IMR-90 (cell line): Measurements from ENCODE around the gene CNGB1. TPM values are rescaled to one million over a fixed set of nuclear protein-coding genes. Genes with fewer than 3 reads are reported as not detected.
"Not testable (repeated sequence)": the region's sequence is repeated elsewhere in the genome, so short reads cannot be mapped to it uniquely, and the experiment has no call there.

Experiments
- ATAC-seq: fragments of 200-7000 bp; cut with Tn5 transposase; 2 replicates; pipeline ENCODE4 v1.9.1; 2020; ENCODE audit warnings: low read depth, mild to moderate bottlenecking, moderate library complexity
- BruUV-seq: library from RNA; stranded (reverse); fragments of 400-500 nt; replicated peaks from 2 replicates; lab custom pipeline; 2021; lab: Mats Ljungman, UMichigan
- CTCF ChIA-PET: fragments of 300-600 bp; formaldehyde crosslinking; extraction: SDS; loops from one replicate; lab custom pipeline; 2021; ENCODE audit warnings: antibody characterized with exemption; lab: Yijun Ruan, JAX
- POLR2A ChIA-PET: fragments of 300-600 bp; sonication (Branson Sonifier 250); formaldehyde crosslinking; loops from one replicate; lab custom pipeline; 2022; ENCODE audit warnings: antibody characterized with exemption; ENCODE audit not compliant: unreplicated experiment; lab: Charles Lee
- DNase-seq: peaks from one replicate; pipeline ENCODE4 v3.0.0; 2013
- H2AFZ ChIP-seq: replicated peaks from 2 replicates; pipeline ENCODE3; 2013; ENCODE audit warnings: low read length, mild to moderate bottlenecking; ENCODE audit not compliant: poor library complexity
- H2AK5ac ChIP-seq: 2 replicates; pipeline ENCODE4 v1.6.1; 2013; ENCODE audit warnings: low read depth, low read length, inconsistent platforms
- H2AK9ac ChIP-seq: replicated peaks from 2 replicates; pipeline ENCODE3; 2013; ENCODE audit warnings: mild to moderate bottlenecking, low read depth, low read length, moderate library complexity; ENCODE audit not compliant: poor library complexity
- H2BK120ac ChIP-seq: 2 replicates; pipeline ENCODE4 v1.6.1; 2013; ENCODE audit warnings: low read depth, low read length, inconsistent platforms
- H2BK15ac ChIP-seq: 3 replicates; pipeline ENCODE4 v1.6.1; 2013; ENCODE audit warnings: low read depth, low read length, inconsistent platforms
- H2BK20ac ChIP-seq: 2 replicates; pipeline ENCODE4 v1.6.1; 2013; ENCODE audit warnings: low read depth, mild to moderate bottlenecking, inconsistent platforms, low read length, moderate library complexity
- H2BK5ac ChIP-seq: 2 replicates; pipeline ENCODE4 v1.6.1; 2013; ENCODE audit warnings: mild to moderate bottlenecking, low read depth, low read length, inconsistent platforms; ENCODE audit not compliant: poor library complexity, severe bottlenecking
- H3K14ac ChIP-seq: replicated peaks from 2 replicates; pipeline ENCODE4 v1.6.1; 2013; ENCODE audit warnings: low read depth, low read length, inconsistent platforms
- H3K18ac ChIP-seq: 2 replicates; pipeline ENCODE4 v1.6.1; 2013; ENCODE audit warnings: low read depth, low read length, control low read depth
- H3K23ac ChIP-seq: 2 replicates; pipeline ENCODE4 v1.6.1; 2013; ENCODE audit warnings: low read depth, low read length, inconsistent platforms
- H3K27ac ChIP-seq: 2 replicates; pipeline ENCODE4 v1.5.1; 2013; ENCODE audit warnings: mild to moderate bottlenecking, control low read depth, low read length; ENCODE audit not compliant: insufficient read depth
- H3K27me3 ChIP-seq: 2 replicates; pipeline ENCODE4 v1.6.1; 2013; ENCODE audit warnings: low read length; ENCODE audit not compliant: control insufficient read depth, insufficient read depth
- H3K36me3 ChIP-seq: 2 replicates; pipeline ENCODE4 v1.6.1; 2013; ENCODE audit warnings: low read length, mixed read lengths; ENCODE audit not compliant: control insufficient read depth, insufficient read depth
- H3K4ac ChIP-seq: 2 replicates; pipeline ENCODE4 v1.6.1; 2013; ENCODE audit warnings: low read depth, low read length, inconsistent platforms
- H3K4me1 ChIP-seq: 2 replicates; pipeline ENCODE4 v1.6.1; 2013; ENCODE audit warnings: low read length, mixed read lengths; ENCODE audit not compliant: control insufficient read depth, insufficient read depth
- H3K4me2 ChIP-seq: 2 replicates; pipeline ENCODE4 v1.6.1; 2013; ENCODE audit warnings: low read depth, mild to moderate bottlenecking, control low read depth, low read length, moderate library complexity
- H3K4me3 ChIP-seq: 2 replicates; pipeline ENCODE4 v1.5.1; 2013; ENCODE audit warnings: low read depth, mild to moderate bottlenecking, control low read depth, low read length, moderate library complexity; ENCODE audit not compliant: insufficient read depth
- H3K56ac ChIP-seq: 2 replicates; pipeline ENCODE4 v1.6.1; 2013; ENCODE audit warnings: low read length, inconsistent platforms; ENCODE audit not compliant: insufficient read depth; ENCODE audit errors: extremely low read depth
- H3K79me1 ChIP-seq, 2 experiments: 2 replicates each; pipeline ENCODE4 v1.6.1; 2013; ENCODE audit warnings: low read length in 2 of 2, inconsistent platforms in 1 of 2, low read depth in 1 of 2
- H3K9ac ChIP-seq: 2 replicates; pipeline ENCODE4 v1.6.1; 2013; ENCODE audit warnings: low read depth, low read length, control low read depth
- H3K9me1 ChIP-seq: 2 replicates; pipeline ENCODE4 v1.6.1; 2013; ENCODE audit warnings: low read length, inconsistent platforms; ENCODE audit not compliant: insufficient read depth
- H3K9me3 ChIP-seq: 2 replicates; pipeline ENCODE4 v1.6.1; 2013; ENCODE audit warnings: low read length; ENCODE audit not compliant: control insufficient read depth, insufficient read depth
- H4K20me1 ChIP-seq: 2 replicates; pipeline ENCODE4 v1.6.1; 2013; ENCODE audit warnings: low read length, inconsistent platforms; ENCODE audit not compliant: insufficient read depth
- H4K5ac ChIP-seq: 2 replicates; pipeline ENCODE4 v1.6.1; 2013; ENCODE audit warnings: mild to moderate bottlenecking, low read depth, low read length, control low read depth
- H4K8ac ChIP-seq, 2 experiments: 2 replicates each; pipeline ENCODE4 v1.6.1; 2013; ENCODE audit warnings: low read depth in 2 of 2, low read length in 2 of 2, control low read depth in 1 of 2, inconsistent platforms in 1 of 2
- H4K91ac ChIP-seq: 2 replicates; pipeline ENCODE4 v1.6.1; 2013; ENCODE audit warnings: low read depth, low read length, inconsistent platforms; ENCODE audit not compliant: insufficient read depth
- WGBS, 2 experiments: methylation state at CpG; one replicate each; pipeline versions ENCODE4 v1.1.5 to v1.1.7; 2013; ENCODE audit warnings: missing lambda C conversion rate in 2 of 2; ENCODE audit not compliant: insufficient read length in 1 of 2; ENCODE audit errors: extremely low coverage in 2 of 2; 5-methylcytosine and 5-hydroxymethylcytosine counted together
- dilution Hi-C: fragments of 300-500 bp; cut with HindIII; formaldehyde crosslinking; loops from one replicate; pipeline ENCODE4 v1.14.3; 2018; ENCODE audit warnings: low sequenced_read_pairs; ENCODE audit not compliant: unreplicated experiment
- in situ Hi-C: fragments of 300-500 bp; cut with MboI; formaldehyde crosslinking; loops from 3 replicates; pipeline ENCODE4 v1.14.3; 2019; ENCODE audit warnings: low sequenced_read_pairs, inconsistent platforms, mixed read lengths
- intact Hi-C: fragments of 100-400 bp; cut with micrococcal nuclease; formaldehyde crosslinking; loops from 2 replicates; pipeline ENCODE4 v1.10.0; 2022
- polyA plus RNA-seq, 3 experiments: library from polyadenylated mRNA; depleted of rRNA; stranded (reverse); fragments of >200 nt; gene quantifications; 2 replicates each; pipeline ENCODE4 v1.2.3, GENCODE V29; 2012; ENCODE audit warnings: low replicate concordance in 1 of 3
- total RNA-seq: library from RNA; depleted of rRNA; stranded (reverse); fragments of >200 nt; gene quantifications from 2 replicates; pipeline ENCODE4 v1.2.3, GENCODE V29; 2012

Gene CNGB1
- total and polyA plus RNA-seq, 2 of the 4 experiments (the other 2 are of a cell fraction) = not detected

GRCh38 chr16:57941901-57942300 is 29.0 kb downstream of the CNGB1 start:
- WGBS, 2 experiments = no CpG with 5 or more reads among the region's 2 CpGs
- H3K36me3 ChIP-seq, BruUV-seq, H3K4me3 ChIP-seq, H4K5ac ChIP-seq, H3K4ac ChIP-seq, H3K79me1 ChIP-seq, H2AFZ ChIP-seq, H4K91ac ChIP-seq, H4K20me1 ChIP-seq, H3K18ac ChIP-seq, H3K23ac ChIP-seq, in situ Hi-C loops, H2BK20ac ChIP-seq, H3K4me1 ChIP-seq, CTCF ChIA-PET, H2BK15ac ChIP-seq, H3K27ac ChIP-seq, DNase-seq, POLR2A ChIA-PET, H3K9ac ChIP-seq, H3K9me3 ChIP-seq, H3K4me2 ChIP-seq, H2BK120ac ChIP-seq, H3K14ac ChIP-seq, H2BK5ac ChIP-seq, H2AK5ac ChIP-seq, intact Hi-C loops, H2AK9ac ChIP-seq, ATAC-seq, H3K9me1 ChIP-seq, dilution Hi-C loops, H4K8ac ChIP-seq, H3K56ac ChIP-seq: not testable (repeated sequence)
- peaks cover 33% of the 10 kb centered on the region for H3K27me3 ChIP-seq
